HepG2 (cell line): ENCODE results near the gene FBXW5. TPM values are rescaled to one million over a fixed set of nuclear protein-coding genes. Genes with fewer than 3 reads are reported as not detected.

Experiments used
- ATAC-seq: fragments of 200-7000 bp; cut with Tn5 transposase; 3 replicates; pipeline ENCODE4 v1.9.1; 2020; ENCODE audit warnings: mild to moderate bottlenecking, moderate library complexity
- BruUV-seq: library from RNA; stranded (reverse); fragments of 400-500 nt; replicated peaks from 2 replicates; lab custom pipeline; 2021; lab: Mats Ljungman, UMichigan
- CTCF ChIA-PET: fragments of 300-600 bp; formaldehyde crosslinking; extraction: SDS; loops from one replicate; lab custom pipeline; 2021; ENCODE audit warnings: low total read pairs, inconsistent platforms, low intra/inter-chr PET ratio; lab: Yijun Ruan, JAX
- POLR2A ChIA-PET: fragments of 350-600 bp; sonication (Branson Sonifier 250); formaldehyde crosslinking; loops from one replicate; lab custom pipeline; 2020; ENCODE audit warnings: antibody characterized with exemption, inconsistent platforms; lab: Yijun Ruan, JAX
- DNase-seq: peaks from one replicate; pipeline ENCODE4 v3.0.0-alpha.2; 2015; ENCODE audit warnings: low spot score
- FAIRE-seq: peaks from 3 replicates; lab custom pipeline; 2011; peaks lifted over from hg19 to GRCh38; lab: Jason Lieb, UNC
- H2AFZ ChIP-seq: one replicate; pipeline ENCODE4 v1.6.1; 2011; ENCODE audit warnings: low read length, inconsistent platforms
- H3K27ac ChIP-seq: fragments of 300-600 bp; 3 replicates; pipeline ENCODE4 v1.8.0; 2011; ENCODE audit warnings: mixed run types, mild to moderate bottlenecking, mixed read lengths, low read length, inconsistent platforms; ENCODE audit not compliant: insufficient read depth; ENCODE audit errors: extremely low read length
- H3K27me3 ChIP-seq, 2 experiments: fragments of 200-600 bp in 1 of 2; 2 replicates in 1 of 2; 3 replicates in 1 of 2; pipeline versions ENCODE4 v1.6.0 to v1.8.0; 2011; ENCODE audit warnings: low read length in 2 of 2, mild to moderate bottlenecking in 2 of 2, moderate library complexity in 2 of 2, inconsistent platforms in 1 of 2; ENCODE audit not compliant: insufficient read depth in 2 of 2, control insufficient read depth in 1 of 2
- H3K36me3 ChIP-seq, 2 experiments: fragments of 200-600 bp in 1 of 2; replicated peaks in 1 of 2; 2 replicates in 1 of 2; 3 replicates in 1 of 2; pipeline versions ENCODE4 v1.5.1 to v1.8.0; 2011; ENCODE audit warnings: low read length in 2 of 2, inconsistent platforms in 1 of 2; ENCODE audit not compliant: insufficient read depth in 2 of 2, control insufficient read depth in 1 of 2
- H3K4me1 ChIP-seq: 2 replicates; pipeline ENCODE4 v1.5.1; 2012; ENCODE audit warnings: low read length, inconsistent platforms; ENCODE audit not compliant: insufficient read depth
- H3K4me2 ChIP-seq: 2 replicates; pipeline ENCODE4 v1.6.0; 2011; ENCODE audit warnings: low read depth, low read length, inconsistent platforms
- H3K4me3 ChIP-seq, 3 experiments: fragments of 200-600 bp in 1 of 3; sonication (generic), shearing (Covaris generic) in 1 of 3; replicated peaks in 1 of 3; 2 replicates each; pipeline ENCODE4 v1.5.1; 2011 to 2016; ENCODE audit warnings: low read length in 3 of 3, inconsistent platforms in 2 of 3, low read depth in 2 of 3, mild to moderate bottlenecking in 2 of 3, control low read depth in 1 of 3, mixed read lengths in 1 of 3; ENCODE audit not compliant: insufficient read depth in 1 of 3
- H3K79me2 ChIP-seq: one replicate; pipeline ENCODE4 v1.6.1; 2011; ENCODE audit warnings: low read length, inconsistent platforms; ENCODE audit not compliant: insufficient read depth
- H3K9ac ChIP-seq: 2 replicates; pipeline ENCODE4 v1.6.0; 2011; ENCODE audit warnings: mild to moderate bottlenecking, low read depth, low read length, inconsistent platforms; ENCODE audit not compliant: insufficient read depth
- H3K9me3 ChIP-seq: 2 replicates; pipeline ENCODE4 v1.5.1; 2012; ENCODE audit warnings: mild to moderate bottlenecking, low read length
- H4K20me1 ChIP-seq: 2 replicates; pipeline ENCODE4 v1.6.0; 2011; ENCODE audit warnings: inconsistent platforms, mild to moderate bottlenecking, low read length, moderate library complexity; ENCODE audit not compliant: insufficient read depth
- CC2D1A ChIP-seq: sonication (generic); formaldehyde crosslinking; IDR thresholded peaks from 2 replicates; pipeline ENCODE4 v1.8.1; 2023; ENCODE audit warnings: mild to moderate bottlenecking, missing genetic modification reagents
- DNMT1 ChIP-seq: sonication (generic); formaldehyde crosslinking; IDR thresholded peaks from 2 replicates; pipeline ENCODE4 v1.5.1; 2020; ENCODE audit warnings: mild to moderate bottlenecking, missing genetic modification reagents
- ETV5 ChIP-seq: IDR thresholded peaks from 2 replicates; pipeline ENCODE4 v1.6.1; 2018; ENCODE audit warnings: missing biosample characterization, missing genetic modification reagents, inconsistent platforms, borderline replicate concordance
- FOXK2 ChIP-seq: fragments of 450-650 bp; IDR thresholded peaks from 2 replicates; pipeline ENCODE4 v1.6.1; 2016
- FOXP1 ChIP-seq, 2 experiments: fragments of 450-650 bp in 1 of 2; IDR thresholded peaks; 2 replicates each; pipeline ENCODE4 v1.6.1; 2017 to 2018; ENCODE audit warnings: antibody characterized with exemption in 1 of 2
- JUN ChIP-seq: sonication (generic); formaldehyde crosslinking; IDR thresholded peaks from 2 replicates; pipeline ENCODE4 v1.4.0; 2020; ENCODE audit warnings: mild to moderate bottlenecking, missing genetic modification reagents
- SP140L ChIP-seq: sonication (generic); formaldehyde crosslinking; IDR thresholded peaks from 2 replicates; pipeline ENCODE4 v1.4.0; 2020; ENCODE audit warnings: missing genetic modification reagents, borderline replicate concordance
- ZNF101 ChIP-seq: sonication (generic); formaldehyde crosslinking; IDR thresholded peaks from 2 replicates; pipeline ENCODE4 v1.4.0; 2020; ENCODE audit warnings: mild to moderate bottlenecking, low read depth, missing genetic modification reagents, borderline replicate concordance
- ZNF552 ChIP-seq: sonication (generic); formaldehyde crosslinking; IDR thresholded peaks from 2 replicates; pipeline ENCODE4 v1.9.0; 2022; ENCODE audit warnings: missing genetic modification reagents, mild to moderate bottlenecking, borderline replicate concordance
- ZNF605 ChIP-seq: sonication (generic); formaldehyde crosslinking; IDR thresholded peaks from 2 replicates; pipeline ENCODE4 v1.8.0; 2022; ENCODE audit warnings: mild to moderate bottlenecking, missing genetic modification reagents
- ZSCAN21 ChIP-seq: sonication (generic); formaldehyde crosslinking; IDR thresholded peaks from 2 replicates; pipeline ENCODE4 v1.8.0; 2022; ENCODE audit warnings: mild to moderate bottlenecking, missing genetic modification reagents, moderate library complexity, borderline replicate concordance
- WGBS: methylation state at CpG from one replicate; pipeline ENCODE4 v1.1.6; 2017; ENCODE audit warnings: low lambda C conversion rate; 5-methylcytosine and 5-hydroxymethylcytosine counted together
- in situ Hi-C: cut with HindIII; loops from 2 replicates; pipeline ENCODE4 v1.10.0; 2017; ENCODE audit warnings: low pct_unique_long_range_greater_than_20kb; ENCODE audit not compliant: extremely low pct_ligation_motif_present
- intact Hi-C: fragments of 100-400 bp; cut with micrococcal nuclease; formaldehyde crosslinking; loops from one replicate; pipeline ENCODE4 v1.10.0; 2022; ENCODE audit not compliant: unreplicated experiment
- polyA plus RNA-seq, 8 experiments: library from polyadenylated mRNA; depleted of rRNA in 3 of 8; stranded (reverse) in 7 of 8; unstranded in 1 of 8; fragments of >200 nt; fragmentation: Illumina TruSeq in 4 of 8; extraction: Trizol in 4 of 8; gene quantifications; 2 replicates each; pipeline versions ENCODE4 v1.2.1 to v1.2.3, GENCODE V29; 2011 to 2016; ENCODE audit warnings: low read depth in 4 of 8, missing spikeins in 1 of 8, mixed read lengths in 1 of 8; ENCODE audit not compliant: insufficient read depth in 1 of 8
- total RNA-seq, 5 experiments: library from RNA; depleted of rRNA; stranded (reverse); fragments of >200 nt; fragmentation: Illumina TruSeq; extraction: Trizol; gene quantifications; 2 replicates each; pipeline ENCODE4 v1.2.3, GENCODE V29; 2016; ENCODE audit warnings: low read depth in 1 of 5
- TF ChIP-seq, protein P1 (sequence below): IDR thresholded peaks from 2 replicates; pipeline ENCODE4 v1.6.1; 2018; ENCODE audit warnings: missing genetic modification reagents
- TF ChIP-seq, protein P2 (sequence below): sonication (generic); formaldehyde crosslinking; conservative IDR thresholded peaks from 2 replicates; pipeline ENCODE4 v1.4.0; 2020; ENCODE audit warnings: missing genetic modification reagents
- TF ChIP-seq, protein P3 (sequence below): fragments of 450-650 bp; IDR thresholded peaks from 2 replicates; pipeline ENCODE4 v1.6.1; 2017
- TF ChIP-seq, protein P4 (sequence below): sonication (generic); formaldehyde crosslinking; conservative IDR thresholded peaks from 2 replicates; pipeline ENCODE4 v1.4.0; 2020; ENCODE audit warnings: mild to moderate bottlenecking, missing genetic modification reagents, moderate library complexity

Gene FBXW5
- total and polyA plus RNA-seq, 2 of the 13 experiments (the other 11 are each of a cell fraction or from before 2014, with no cell fraction given) = 52.0 to 60.4 TPM

DNA sequence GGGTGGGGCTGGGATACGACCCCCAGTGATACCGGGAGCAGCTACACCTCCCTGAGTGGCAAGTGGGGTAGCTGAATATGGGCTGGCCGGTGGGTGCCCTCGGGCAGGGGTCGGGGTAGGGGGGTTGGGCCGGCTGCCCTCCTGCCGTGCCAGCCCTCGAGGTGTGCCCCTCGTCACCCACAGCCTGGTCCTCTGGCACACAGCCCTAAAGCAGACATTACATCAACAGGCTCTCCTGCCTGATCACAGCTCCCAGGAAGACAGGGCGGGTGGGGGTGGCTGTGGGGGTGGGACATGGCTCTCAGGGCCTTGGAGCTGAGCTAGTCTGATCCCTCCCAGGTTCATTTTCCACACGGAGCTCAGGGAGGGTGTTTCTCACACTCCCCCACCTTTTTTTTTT lies 23.2 kb downstream of the FBXW5 start (continued):
- TF ChIP-seq, protein P1, sequence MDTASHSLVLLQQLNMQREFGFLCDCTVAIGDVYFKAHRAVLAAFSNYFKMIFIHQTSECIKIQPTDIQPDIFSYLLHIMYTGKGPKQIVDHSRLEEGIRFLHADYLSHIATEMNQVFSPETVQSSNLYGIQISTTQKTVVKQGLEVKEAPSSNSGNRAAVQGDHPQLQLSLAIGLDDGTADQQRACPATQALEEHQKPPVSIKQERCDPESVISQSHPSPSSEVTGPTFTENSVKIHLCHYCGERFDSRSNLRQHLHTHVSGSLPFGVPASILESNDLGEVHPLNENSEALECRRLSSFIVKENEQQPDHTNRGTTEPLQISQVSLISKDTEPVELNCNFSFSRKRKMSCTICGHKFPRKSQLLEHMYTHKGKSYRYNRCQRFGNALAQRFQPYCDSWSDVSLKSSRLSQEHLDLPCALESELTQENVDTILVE (CRISPR knock-in tag) = no peak
- TF ChIP-seq FOXP1 (IDR thresholded peaks at IDR 0.05) = no peak
- TF ChIP-seq FOXP1 (CRISPR knock-in tag; IDR thresholded peaks at IDR 0.05) = no peak
- TF ChIP-seq FOXK2 = no peak
- no peak for TF ChIP-seq ZNF552 (CRISPR knock-in tag)

DNA sequence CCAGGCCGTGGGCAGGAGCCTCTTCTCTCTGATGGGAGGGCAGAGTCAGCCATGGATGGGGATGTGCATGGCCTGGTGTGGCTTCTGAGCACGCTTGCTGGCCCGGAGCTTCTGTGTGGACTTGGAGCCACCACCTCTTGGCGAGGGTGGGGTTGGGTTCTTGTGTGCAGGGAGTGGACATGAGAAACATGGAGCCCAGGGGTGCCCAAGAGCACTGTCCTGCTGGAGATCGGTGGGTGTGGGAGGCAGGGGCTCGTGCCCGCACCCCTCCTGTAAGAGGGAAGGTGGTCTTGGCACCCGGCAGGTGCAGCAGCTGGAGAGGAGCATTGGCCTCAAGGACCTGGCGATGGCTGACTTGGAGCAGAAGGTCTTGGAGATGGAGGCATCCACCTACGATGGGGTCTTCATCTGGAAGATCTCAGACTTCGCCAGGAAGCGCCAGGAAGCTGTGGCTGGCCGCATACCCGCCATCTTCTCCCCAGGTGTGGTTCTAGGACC lies 23.8 kb downstream of the FBXW5 start:
- no peak overlapping the region for H3K4me3 ChIP-seq
- POLR2A ChIA-PET = no interaction called here
- H2AFZ ChIP-seq = no peak overlapping the region
- no peaks in the 10 kb centered on the region for H3K9me3 ChIP-seq
- H3K27ac ChIP-seq = no peak overlapping the region
- no peaks in the 10 kb centered on the region for H4K20me1 ChIP-seq
- in situ Hi-C loops = no loop called here
- H3K4me2 ChIP-seq = no peak overlapping the region
- BruUV-seq = no TSS peak
- no peaks in the 10 kb centered on the region for H3K27me3 ChIP-seq
- H3K79me2 ChIP-seq = peaks cover 4% of the 10 kb centered on the region
- FAIRE-seq = no peak
- H3K9ac ChIP-seq = no peak overlapping the region
- TF ChIP-seq ZNF605 (CRISPR knock-in tag) (no peak), ZSCAN21 (CRISPR knock-in tag) (no peak), DNMT1 (CRISPR knock-in tag) (no peak), CC2D1A (CRISPR knock-in tag) (no peak), ZNF101 (CRISPR knock-in tag) (no peak), JUN (CRISPR knock-in tag) (no peak), SP140L (CRISPR knock-in tag) (no peak), ETV5 (CRISPR knock-in tag) (no peak)
- TF ChIP-seq, protein P2, sequence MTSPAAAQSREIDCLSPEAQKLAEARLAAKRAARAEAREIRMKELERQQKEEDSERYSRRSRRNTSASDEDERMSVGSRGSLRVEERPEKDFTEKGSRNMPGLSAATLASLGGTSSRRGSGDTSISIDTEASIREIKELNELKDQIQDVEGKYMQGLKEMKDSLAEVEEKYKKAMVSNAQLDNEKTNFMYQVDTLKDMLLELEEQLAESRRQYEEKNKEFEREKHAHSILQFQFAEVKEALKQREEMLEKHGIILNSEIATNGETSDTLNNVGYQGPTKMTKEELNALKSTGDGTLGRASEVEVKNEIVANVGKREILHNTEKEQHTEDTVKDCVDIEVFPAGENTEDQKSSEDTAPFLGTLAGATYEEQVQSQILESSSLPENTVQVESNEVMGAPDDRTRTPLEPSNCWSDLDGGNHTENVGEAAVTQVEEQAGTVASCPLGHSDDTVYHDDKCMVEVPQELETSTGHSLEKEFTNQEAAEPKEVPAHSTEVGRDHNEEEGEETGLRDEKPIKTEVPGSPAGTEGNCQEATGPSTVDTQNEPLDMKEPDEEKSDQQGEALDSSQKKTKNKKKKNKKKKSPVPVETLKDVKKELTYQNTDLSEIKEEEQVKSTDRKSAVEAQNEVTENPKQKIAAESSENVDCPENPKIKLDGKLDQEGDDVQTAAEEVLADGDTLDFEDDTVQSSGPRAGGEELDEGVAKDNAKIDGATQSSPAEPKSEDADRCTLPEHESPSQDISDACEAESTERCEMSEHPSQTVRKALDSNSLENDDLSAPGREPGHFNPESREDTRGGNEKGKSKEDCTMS (CRISPR knock-in tag) = no peak
- TF ChIP-seq, protein P3, sequence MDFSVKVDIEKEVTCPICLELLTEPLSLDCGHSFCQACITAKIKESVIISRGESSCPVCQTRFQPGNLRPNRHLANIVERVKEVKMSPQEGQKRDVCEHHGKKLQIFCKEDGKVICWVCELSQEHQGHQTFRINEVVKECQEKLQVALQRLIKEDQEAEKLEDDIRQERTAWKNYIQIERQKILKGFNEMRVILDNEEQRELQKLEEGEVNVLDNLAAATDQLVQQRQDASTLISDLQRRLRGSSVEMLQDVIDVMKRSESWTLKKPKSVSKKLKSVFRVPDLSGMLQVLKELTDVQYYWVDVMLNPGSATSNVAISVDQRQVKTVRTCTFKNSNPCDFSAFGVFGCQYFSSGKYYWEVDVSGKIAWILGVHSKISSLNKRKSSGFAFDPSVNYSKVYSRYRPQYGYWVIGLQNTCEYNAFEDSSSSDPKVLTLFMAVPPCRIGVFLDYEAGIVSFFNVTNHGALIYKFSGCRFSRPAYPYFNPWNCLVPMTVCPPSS = no peak
- TF ChIP-seq, protein P4, sequence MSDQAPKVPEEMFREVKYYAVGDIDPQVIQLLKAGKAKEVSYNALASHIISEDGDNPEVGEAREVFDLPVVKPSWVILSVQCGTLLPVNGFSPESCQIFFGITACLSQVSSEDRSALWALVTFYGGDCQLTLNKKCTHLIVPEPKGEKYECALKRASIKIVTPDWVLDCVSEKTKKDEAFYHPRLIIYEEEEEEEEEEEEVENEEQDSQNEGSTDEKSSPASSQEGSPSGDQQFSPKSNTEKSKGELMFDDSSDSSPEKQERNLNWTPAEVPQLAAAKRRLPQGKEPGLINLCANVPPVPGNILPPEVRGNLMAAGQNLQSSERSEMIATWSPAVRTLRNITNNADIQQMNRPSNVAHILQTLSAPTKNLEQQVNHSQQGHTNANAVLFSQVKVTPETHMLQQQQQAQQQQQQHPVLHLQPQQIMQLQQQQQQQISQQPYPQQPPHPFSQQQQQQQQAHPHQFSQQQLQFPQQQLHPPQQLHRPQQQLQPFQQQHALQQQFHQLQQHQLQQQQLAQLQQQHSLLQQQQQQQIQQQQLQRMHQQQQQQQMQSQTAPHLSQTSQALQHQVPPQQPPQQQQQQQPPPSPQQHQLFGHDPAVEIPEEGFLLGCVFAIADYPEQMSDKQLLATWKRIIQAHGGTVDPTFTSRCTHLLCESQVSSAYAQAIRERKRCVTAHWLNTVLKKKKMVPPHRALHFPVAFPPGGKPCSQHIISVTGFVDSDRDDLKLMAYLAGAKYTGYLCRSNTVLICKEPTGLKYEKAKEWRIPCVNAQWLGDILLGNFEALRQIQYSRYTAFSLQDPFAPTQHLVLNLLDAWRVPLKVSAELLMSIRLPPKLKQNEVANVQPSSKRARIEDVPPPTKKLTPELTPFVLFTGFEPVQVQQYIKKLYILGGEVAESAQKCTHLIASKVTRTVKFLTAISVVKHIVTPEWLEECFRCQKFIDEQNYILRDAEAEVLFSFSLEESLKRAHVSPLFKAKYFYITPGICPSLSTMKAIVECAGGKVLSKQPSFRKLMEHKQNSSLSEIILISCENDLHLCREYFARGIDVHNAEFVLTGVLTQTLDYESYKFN = no peak
- TF ChIP-seq, all 625 proteins: peak for 0
- 100% methylated on average over 5 of the region's 14 CpGs for WGBS
- no peak for ATAC-seq
- Histone ChIP-seq H3K36me3 (peaks cover 34 to 61% of the 10 kb centered on the region in 2 experiments; a peak in 4 of 5 replicates), H3K4me1 (no peaks in the 10 kb centered on the region)
- CTCF ChIA-PET = no interaction called here
- intact Hi-C loops = no loop called here
- DNase-seq = no peak
